K562 (cell line): Measurements from ENCODE around the gene SHBG. TPM values are rescaled to one million over a fixed set of nuclear protein-coding genes. Genes with fewer than 3 reads are reported as not detected.
A peak's percentile ranks its signal among the peaks of the same experiment; 100 is the strongest.

Experiments
- ARID2 ChIP-seq: fragments of 450-650 bp; IDR thresholded peaks from 2 replicates; pipeline ENCODE4 v1.6.1; 2017; ENCODE audit warnings: antibody characterized with exemption, mild to moderate bottlenecking
- BDP1 ChIP-seq: IDR thresholded peaks from 3 replicates; pipeline ENCODE4 v1.6.1; 2011; ENCODE audit not compliant: insufficient read length, insufficient read depth
- FOXK1 ChIP-seq: sonication (generic); formaldehyde crosslinking; IDR thresholded peaks from 2 replicates; pipeline ENCODE4 v1.8.0; 2022; ENCODE audit warnings: missing genetic modification reagents, mild to moderate bottlenecking, borderline replicate concordance
- JUN ChIP-seq, 2 experiments: sonication (generic) in 1 of 2; formaldehyde crosslinking in 1 of 2; IDR thresholded peaks; 2 replicates each; pipeline versions ENCODE4 v1.6.1 to v1.8.0; 2012 to 2022; ENCODE audit warnings: borderline replicate concordance in 2 of 2, mild to moderate bottlenecking in 2 of 2, improper control_type of control experiment in 1 of 2, low read depth in 1 of 2, low read length in 1 of 2, missing genetic modification reagents in 1 of 2
- KLF1 ChIP-seq: fragments of 450-650 bp; IDR thresholded peaks from 2 replicates; pipeline ENCODE4 v1.6.1; 2016; ENCODE audit warnings: missing genetic modification characterization, missing compliant biosample characterization
- NBN ChIP-seq: fragments of 450-650 bp; IDR thresholded peaks from 2 replicates; pipeline ENCODE4 v1.6.1; 2016; ENCODE audit warnings: low read depth, mild to moderate bottlenecking
- PTRF ChIP-seq: fragments of 450-650 bp; IDR thresholded peaks from 2 replicates; pipeline ENCODE4 v1.6.1; 2016; ENCODE audit warnings: mild to moderate bottlenecking, missing genetic modification characterization, missing compliant biosample characterization
- SP2 ChIP-seq: IDR thresholded peaks from 2 replicates; pipeline ENCODE4 v1.6.1; 2011; ENCODE audit warnings: mild to moderate bottlenecking, low read depth, low read length, moderate library complexity; ENCODE audit not compliant: poor library complexity, severe bottlenecking; ENCODE audit errors: extremely low read depth
- TARDBP ChIP-seq: fragments of 450-650 bp; IDR thresholded peaks from 2 replicates; pipeline ENCODE4 v1.6.1; 2016
- ZNF75A ChIP-seq: fragments of 450-650 bp; formaldehyde crosslinking; IDR thresholded peaks from 2 replicates; pipeline ENCODE4 v1.4.0; 2020; ENCODE audit warnings: mild to moderate bottlenecking
- polyA plus RNA-seq, 8 experiments: library from polyadenylated mRNA; depleted of rRNA in 4 of 8; stranded (reverse) in 5 of 8; unstranded in 3 of 8; fragments of >200 nt; fragmentation: Nextera tagmentation in 2 of 8; fragmentation: Illumina TruSeq in 1 of 8; extraction: Ambion mirVana in 2 of 8; extraction: Trizol in 1 of 8; gene quantifications; 2 replicates each; pipeline versions ENCODE4 v1.2.1 to v1.2.3, GENCODE V29; 2011 to 2014; ENCODE audit warnings: inconsistent platforms in 1 of 8, missing spikeins in 1 of 8
- total RNA-seq, 7 experiments: library from RNA; depleted of rRNA in 6 of 7; stranded (reverse); fragments of >200 nt in 6 of 7; fragmentation: Illumina TruSeq in 2 of 7; extraction: Trizol in 2 of 7; gene quantifications; 2 replicates each; pipeline versions ENCODE4 v1.2.1 to v1.2.3, GENCODE V29; 2011 to 2021; ENCODE audit warnings: low replicate concordance in 1 of 7
- TF ChIP-seq, protein P1 (sequence below): sonication (generic); formaldehyde crosslinking; IDR thresholded peaks from 2 replicates; pipeline ENCODE4 v1.8.0; 2022; ENCODE audit warnings: missing genetic modification reagents, mild to moderate bottlenecking, borderline replicate concordance
- TF ChIP-seq, protein P2 (sequence below): fragments of 450-650 bp; IDR thresholded peaks from 2 replicates; pipeline ENCODE4 v1.6.1; 2017; ENCODE audit warnings: antibody characterized with exemption, mild to moderate bottlenecking
- TF ChIP-seq, protein P3 (sequence below): fragments of 450-650 bp; IDR thresholded peaks from 2 replicates; pipeline ENCODE4 v1.7.0; 2016; ENCODE audit warnings: borderline replicate concordance
- TF ChIP-seq, protein P4 (sequence below), 3 experiments: fragments of 200-800 bp in 1 of 3; sonication (Bioruptor generic) in 1 of 3; sonication (generic) in 1 of 3; formaldehyde crosslinking in 1 of 3; IDR thresholded peaks; 2 replicates each; pipeline versions ENCODE4 v1.6.1 to v1.8.0; 2016 to 2022; ENCODE audit warnings: mild to moderate bottlenecking in 2 of 3, missing compliant biosample characterization in 2 of 3, missing genetic modification characterization in 2 of 3, missing genetic modification reagents in 1 of 3
- TF ChIP-seq, protein P5 (sequence below): fragments of 450-650 bp; IDR thresholded peaks from 2 replicates; pipeline ENCODE4 v1.6.1; 2017; ENCODE audit warnings: mild to moderate bottlenecking, moderate library complexity
- TF ChIP-seq, protein P6 (sequence below): fragments of 250-450 bp; sonication (Bioruptor Pico); IDR thresholded peaks from 2 replicates; pipeline ENCODE4 v1.8.0; 2022; ENCODE audit warnings: moderate library complexity, mild to moderate bottlenecking, inconsistent platforms

Gene SHBG
- total and polyA plus RNA-seq, 9 of the 15 experiments (the other 6 are each of a cell fraction or from before 2014, with no cell fraction given) = not detected

DNA sequence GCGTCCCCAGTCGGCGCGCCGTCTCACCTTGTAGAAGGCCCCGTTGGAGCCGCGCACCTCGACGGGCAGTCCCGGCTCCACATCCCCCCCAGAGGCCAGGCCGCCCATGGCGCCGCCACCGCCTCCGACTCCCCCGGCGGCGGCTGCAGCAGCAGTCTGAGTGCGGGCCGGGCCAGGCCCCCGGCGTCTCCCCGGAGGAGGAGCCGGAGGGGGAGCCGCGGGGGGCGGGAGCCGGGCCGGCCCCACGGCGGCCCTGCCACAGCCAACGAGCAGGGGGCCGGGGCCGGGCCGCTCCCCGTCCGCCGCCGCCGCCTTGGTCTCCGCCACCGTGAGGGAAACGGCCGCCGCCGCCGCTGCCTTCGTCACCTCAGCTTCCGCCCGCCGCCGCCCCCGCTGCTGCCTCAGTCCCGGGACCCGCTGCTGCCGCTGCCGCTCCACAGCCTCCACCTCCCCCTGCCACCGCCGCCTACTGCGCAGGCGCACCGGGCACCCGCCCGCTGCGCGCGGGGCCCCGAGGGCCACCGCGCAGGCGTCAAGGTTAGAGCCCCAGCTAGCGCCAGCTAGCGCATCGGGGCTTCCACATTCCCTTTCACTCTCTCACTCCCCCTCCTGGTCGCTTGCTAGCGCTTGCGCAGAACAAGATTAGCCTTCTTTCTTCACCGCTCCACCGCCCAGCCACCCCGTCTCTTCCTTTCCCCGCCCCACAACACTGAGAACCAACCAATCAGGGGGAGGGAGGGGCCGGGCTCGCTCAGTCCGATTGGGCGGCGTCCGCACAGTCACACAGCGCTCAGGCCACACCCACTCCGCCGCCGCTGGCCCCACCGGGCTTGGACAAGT lies 15.3 kb upstream of the SHBG start, which contains the start of gene FXR2 (continued):
- TF ChIP-seq, protein P1, sequence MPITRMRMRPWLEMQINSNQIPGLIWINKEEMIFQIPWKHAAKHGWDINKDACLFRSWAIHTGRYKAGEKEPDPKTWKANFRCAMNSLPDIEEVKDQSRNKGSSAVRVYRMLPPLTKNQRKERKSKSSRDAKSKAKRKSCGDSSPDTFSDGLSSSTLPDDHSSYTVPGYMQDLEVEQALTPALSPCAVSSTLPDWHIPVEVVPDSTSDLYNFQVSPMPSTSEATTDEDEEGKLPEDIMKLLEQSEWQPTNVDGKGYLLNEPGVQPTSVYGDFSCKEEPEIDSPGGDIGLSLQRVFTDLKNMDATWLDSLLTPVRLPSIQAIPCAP = no peak
- TF ChIP-seq JUN (IDR thresholded peaks at IDR 0.05; ENCODE audit: borderline replicate concordance, low read depth, low read length) = 0 out of 2 replicates have a peak, but pooled peaks have one; percentile 3
- TF ChIP-seq JUN (CRISPR knock-in tag; IDR thresholded peaks at IDR 0.05; ENCODE audit: borderline replicate concordance) = no peak
- TF ChIP-seq TARDBP = no peak
- no peak for TF ChIP-seq ZNF75A (CRISPR knock-in tag)
- TF ChIP-seq, protein P2, sequence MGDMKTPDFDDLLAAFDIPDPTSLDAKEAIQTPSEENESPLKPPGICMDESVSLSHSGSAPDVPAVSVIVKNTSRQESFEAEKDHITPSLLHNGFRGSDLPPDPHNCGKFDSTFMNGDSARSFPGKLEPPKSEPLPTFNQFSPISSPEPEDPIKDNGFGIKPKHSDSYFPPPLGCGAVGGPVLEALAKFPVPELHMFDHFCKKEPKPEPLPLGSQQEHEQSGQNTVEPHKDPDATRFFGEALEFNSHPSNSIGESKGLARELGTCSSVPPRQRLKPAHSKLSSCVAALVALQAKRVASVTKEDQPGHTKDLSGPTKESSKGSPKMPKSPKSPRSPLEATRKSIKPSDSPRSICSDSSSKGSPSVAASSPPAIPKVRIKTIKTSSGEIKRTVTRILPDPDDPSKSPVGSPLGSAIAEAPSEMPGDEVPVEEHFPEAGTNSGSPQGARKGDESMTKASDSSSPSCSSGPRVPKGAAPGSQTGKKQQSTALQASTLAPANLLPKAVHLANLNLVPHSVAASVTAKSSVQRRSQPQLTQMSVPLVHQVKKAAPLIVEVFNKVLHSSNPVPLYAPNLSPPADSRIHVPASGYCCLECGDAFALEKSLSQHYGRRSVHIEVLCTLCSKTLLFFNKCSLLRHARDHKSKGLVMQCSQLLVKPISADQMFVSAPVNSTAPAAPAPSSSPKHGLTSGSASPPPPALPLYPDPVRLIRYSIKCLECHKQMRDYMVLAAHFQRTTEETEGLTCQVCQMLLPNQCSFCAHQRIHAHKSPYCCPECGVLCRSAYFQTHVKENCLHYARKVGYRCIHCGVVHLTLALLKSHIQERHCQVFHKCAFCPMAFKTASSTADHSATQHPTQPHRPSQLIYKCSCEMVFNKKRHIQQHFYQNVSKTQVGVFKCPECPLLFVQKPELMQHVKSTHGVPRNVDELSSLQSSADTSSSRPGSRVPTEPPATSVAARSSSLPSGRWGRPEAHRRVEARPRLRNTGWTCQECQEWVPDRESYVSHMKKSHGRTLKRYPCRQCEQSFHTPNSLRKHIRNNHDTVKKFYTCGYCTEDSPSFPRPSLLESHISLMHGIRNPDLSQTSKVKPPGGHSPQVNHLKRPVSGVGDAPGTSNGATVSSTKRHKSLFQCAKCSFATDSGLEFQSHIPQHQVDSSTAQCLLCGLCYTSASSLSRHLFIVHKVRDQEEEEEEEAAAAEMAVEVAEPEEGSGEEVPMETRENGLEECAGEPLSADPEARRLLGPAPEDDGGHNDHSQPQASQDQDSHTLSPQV = no peak
- TF ChIP-seq KLF1 = no peak
- TF ChIP-seq NBN = no peak
- TF ChIP-seq SP2 = peak; percentile 31
- TF ChIP-seq, protein P3, sequence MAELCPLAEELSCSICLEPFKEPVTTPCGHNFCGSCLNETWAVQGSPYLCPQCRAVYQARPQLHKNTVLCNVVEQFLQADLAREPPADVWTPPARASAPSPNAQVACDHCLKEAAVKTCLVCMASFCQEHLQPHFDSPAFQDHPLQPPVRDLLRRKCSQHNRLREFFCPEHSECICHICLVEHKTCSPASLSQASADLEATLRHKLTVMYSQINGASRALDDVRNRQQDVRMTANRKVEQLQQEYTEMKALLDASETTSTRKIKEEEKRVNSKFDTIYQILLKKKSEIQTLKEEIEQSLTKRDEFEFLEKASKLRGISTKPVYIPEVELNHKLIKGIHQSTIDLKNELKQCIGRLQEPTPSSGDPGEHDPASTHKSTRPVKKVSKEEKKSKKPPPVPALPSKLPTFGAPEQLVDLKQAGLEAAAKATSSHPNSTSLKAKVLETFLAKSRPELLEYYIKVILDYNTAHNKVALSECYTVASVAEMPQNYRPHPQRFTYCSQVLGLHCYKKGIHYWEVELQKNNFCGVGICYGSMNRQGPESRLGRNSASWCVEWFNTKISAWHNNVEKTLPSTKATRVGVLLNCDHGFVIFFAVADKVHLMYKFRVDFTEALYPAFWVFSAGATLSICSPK = no peak
- no peak for TF ChIP-seq FOXK1 (CRISPR knock-in tag)
- TF ChIP-seq, protein P4, sequence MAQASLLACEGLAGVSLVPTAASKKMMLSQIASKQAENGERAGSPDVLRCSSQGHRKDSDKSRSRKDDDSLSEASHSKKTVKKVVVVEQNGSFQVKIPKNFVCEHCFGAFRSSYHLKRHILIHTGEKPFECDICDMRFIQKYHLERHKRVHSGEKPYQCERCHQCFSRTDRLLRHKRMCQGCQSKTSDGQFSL (CRISPR knock-in tag; IDR thresholded peaks at IDR 0.05) = peak; percentile 80
- TF ChIP-seq, protein P4 (tag; IDR thresholded peaks at IDR 0.05) = peak in 1 of 2 experiments; percentile 59; a peak in 1 of 4 replicates
- TF ChIP-seq, protein P5, sequence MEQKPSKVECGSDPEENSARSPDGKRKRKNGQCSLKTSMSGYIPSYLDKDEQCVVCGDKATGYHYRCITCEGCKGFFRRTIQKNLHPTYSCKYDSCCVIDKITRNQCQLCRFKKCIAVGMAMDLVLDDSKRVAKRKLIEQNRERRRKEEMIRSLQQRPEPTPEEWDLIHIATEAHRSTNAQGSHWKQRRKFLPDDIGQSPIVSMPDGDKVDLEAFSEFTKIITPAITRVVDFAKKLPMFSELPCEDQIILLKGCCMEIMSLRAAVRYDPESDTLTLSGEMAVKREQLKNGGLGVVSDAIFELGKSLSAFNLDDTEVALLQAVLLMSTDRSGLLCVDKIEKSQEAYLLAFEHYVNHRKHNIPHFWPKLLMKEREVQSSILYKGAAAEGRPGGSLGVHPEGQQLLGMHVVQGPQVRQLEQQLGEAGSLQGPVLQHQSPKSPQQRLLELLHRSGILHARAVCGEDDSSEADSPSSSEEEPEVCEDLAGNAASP = no peak
- TF ChIP-seq, protein P6, sequence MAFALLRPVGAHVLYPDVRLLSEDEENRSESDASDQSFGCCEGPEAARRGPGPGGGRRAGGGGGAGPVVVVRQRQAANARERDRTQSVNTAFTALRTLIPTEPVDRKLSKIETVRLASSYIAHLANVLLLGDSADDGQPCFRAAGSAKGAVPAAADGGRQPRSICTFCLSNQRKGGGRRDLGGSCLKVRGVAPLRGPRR (CRISPR knock-in tag) = no peak
- TF ChIP-seq BDP1 = no peak
- TF ChIP-seq PTRF (tag) = no peak
- TF ChIP-seq ARID2 = no peak
